Right lung (tissue), 5 donors: ENCODE results near the gene CTIF. TPM values are rescaled to one million over a fixed set of nuclear protein-coding genes. Genes with fewer than 3 reads are reported as not detected.

Experiments used
- DNase-seq, 2 donors: peaks; one replicate each; pipeline ENCODE4 v3.0.0-alpha.2; 2013
- polyA plus RNA-seq, 5 donors: library from polyadenylated mRNA; unstranded; fragments of 120-200 nt; gene quantifications; one replicate each; pipeline versions ENCODE4 v1.2.1 to v1.2.3, GENCODE V29; 2013; ENCODE audit warnings: inconsistent platforms in 1 of 5, low replicate concordance in 1 of 5; ENCODE audit not compliant: insufficient read length in 5 of 5, insufficient read depth in 1 of 5

The CTIF gene
- polyA plus RNA-seq, 5 donors: 21.9 to 37.3 (median 32.3) TPM

- DNase-seq: no peak
These were observed 343.5 kb downstream of the CTIF start for GRCh38 chr18:48882379-48882778.

DNA sequence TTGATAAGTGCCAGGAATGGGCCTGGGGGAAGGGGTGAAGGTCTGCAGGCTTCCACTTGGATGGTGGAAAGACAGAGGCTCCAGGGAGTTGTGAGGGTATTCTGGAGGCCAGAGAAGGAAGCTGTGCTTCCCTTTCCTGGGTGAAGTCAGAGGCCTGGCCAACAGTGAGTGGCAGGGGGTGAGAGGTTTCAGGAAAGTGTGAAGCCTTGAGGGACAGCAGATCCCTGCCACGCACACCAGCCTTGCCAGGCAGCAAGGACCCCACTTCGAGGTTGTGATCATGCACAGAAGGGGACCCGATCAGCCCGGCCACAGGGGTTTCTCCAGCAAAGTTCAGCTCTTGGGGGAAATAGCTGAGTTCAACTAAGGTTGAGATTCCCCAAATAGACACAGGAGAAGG lies 345.5 kb downstream of the CTIF start:
- no peak for DNase-seq

- DNase-seq: no peak
These were observed 345.9 kb downstream of the CTIF start for GRCh38 chr18:48884771-48885170.

- DNase-seq: no peak
These were observed 346.6 kb downstream of the CTIF start for GRCh38 chr18:48885266-48885923.

GRCh38 chr18:48885924-48886400 lies 347.1 kb downstream of the CTIF start:
- no peak for DNase-seq

- DNase-seq: no peak
These were observed 347.9 kb downstream of the CTIF start for GRCh38 chr18:48886520-48887293.

GRCh38 chr18:48887294-48887904 lies 348.6 kb downstream of the CTIF start:
- no peak for DNase-seq

DNA sequence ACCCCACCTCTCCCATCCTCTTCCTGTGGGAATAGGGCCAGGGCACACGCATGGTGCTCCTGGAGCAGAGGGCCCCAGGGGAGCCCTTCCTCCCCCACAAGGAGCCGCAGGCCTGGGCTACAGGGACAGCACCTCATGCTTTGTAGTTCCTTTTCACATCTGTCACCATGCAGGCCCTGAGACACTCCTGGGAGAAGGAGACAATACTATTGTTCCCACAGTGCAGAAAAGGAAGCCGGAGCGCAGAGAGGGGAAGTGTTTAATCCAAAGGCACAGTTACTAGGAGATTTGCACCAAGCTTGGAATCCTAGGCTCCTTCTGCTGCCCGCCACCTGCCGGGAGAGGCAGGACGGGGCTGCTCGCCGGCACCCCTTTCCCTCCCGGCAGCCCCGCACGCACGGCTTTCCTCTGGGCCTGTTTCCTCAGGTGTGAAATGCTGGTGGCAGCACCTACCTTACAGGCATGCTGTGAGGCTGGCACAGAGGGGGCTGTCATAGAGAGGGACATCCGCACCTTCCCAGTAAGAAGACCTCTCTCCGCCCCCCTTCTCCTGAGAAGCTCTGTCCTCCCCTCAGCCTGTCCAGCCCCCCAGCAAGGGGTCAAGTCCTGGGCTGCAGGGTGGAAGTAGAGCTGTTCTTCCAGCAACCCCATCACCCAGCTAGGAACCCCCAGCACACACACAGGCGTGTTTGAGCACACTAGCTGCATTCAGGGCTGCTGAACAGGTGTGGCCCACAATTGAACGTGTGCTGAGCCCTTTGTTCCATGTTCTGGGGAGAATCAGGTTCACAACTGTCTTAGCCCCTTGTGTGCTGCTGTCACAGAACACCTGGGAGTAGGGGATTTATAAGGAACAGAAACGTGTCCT lies 349.3 kb downstream of the CTIF start:
- no peak for DNase-seq

- no peak for DNase-seq
These were observed 349.9 kb downstream of the CTIF start for GRCh38 chr18:48888773-48889080.

DNA sequence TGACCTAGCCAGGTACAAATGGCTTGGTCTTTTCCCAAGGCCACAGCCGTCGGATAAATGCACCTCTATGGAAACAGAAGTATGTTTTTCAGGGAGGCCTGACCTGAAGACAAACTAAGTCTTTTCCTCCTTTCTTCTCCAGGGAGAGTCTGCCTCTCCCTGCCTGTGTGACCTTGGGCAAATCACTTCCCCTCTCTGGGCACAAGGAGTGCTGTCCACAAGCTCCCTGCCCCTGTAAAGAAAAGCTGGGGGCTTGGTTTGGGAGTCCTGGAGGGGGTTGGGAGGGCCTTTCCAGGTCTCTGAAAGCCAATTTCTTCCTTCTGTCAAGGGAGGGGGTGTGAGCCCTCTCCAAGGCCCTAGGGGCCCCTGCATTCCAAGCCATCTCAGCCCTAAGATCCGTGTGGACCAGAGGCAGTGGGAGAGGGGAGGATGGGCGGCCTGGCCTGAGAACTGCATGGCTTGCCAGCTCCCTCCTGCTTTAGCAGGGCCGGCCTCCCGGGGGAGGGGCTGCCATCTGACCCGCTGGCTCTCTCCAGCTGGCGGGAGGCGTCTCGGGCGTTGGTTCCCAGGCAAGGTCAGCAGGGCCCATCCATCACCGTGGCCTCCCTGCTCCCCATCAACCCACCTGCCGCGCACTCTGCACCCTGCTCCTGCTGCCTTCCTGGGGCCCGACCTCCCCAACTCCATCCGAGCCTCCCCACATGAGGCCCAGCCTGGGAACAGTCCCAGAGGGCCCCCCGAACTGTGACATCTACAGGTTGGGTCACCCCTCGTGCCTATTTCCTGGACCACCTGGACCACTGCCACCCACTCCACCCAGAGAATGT lies 350.5 kb downstream of the CTIF start:
- peak; percentile 63 to 64 for DNase-seq

DNA sequence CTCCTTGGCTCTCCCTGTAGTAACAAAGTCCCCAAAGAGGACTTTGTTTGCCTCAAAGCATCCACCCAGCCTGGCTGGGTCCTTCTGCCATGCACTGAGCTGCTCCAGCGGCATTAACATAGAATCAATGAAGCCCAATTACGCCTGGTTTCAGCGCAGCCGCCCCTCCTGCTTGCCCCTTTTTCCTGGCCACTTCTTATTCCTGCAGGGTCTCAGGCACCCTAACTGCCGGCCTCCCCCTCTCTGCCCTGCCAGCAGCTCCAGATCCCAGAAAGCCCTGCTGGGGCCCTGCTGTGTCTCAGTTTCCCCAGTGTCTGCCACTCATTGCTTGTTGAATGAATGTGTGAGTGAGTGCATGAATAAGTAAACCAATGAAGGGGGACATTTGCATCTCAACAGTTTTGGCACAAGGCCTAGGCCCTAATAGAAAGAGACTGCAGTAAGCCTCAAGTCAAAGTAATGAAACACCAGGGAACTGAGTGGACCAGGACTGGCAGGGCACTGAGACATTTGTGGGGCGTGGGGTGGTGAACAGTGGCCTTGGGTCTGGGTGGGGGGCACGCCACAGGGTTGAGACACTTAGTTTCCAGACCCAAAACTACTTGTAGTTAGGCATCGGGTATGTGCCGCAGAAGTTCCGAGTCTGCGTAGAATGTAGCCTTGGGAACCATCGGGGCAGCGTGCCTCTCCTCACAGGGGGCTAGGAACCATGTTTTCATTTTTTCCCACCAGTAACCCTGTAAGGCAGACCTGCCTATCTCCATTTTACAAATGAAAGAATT lies 351.3 kb downstream of the CTIF start:
- DNase-seq: no peak

GRCh38 chr18:48891721-48892120 lies 352.9 kb downstream of the CTIF start:
- no peak for DNase-seq

GRCh38 chr18:48892146-48892855 lies 353.5 kb downstream of the CTIF start:
- DNase-seq: no peak

GRCh38 chr18:48893061-48893607 lies 354.3 kb downstream of the CTIF start:
- DNase-seq: no peak

GRCh38 chr18:48893608-48894600 lies 355.1 kb downstream of the CTIF start:
- DNase-seq: no peak

- DNase-seq: no peak
These were observed 356.0 kb downstream of the CTIF start for GRCh38 chr18:48894799-48895346.

- DNase-seq: no peak
These were observed 357.6 kb downstream of the CTIF start for GRCh38 chr18:48896326-48896874.
